HL-60 (cell line): ENCODE results near the gene RPRD1B.

Experiments used
- DNase-seq, 2 experiments: peaks; one replicate each; pipeline ENCODE4 v3.0.0-alpha.2; 2010 to 2020; ENCODE audit warnings: low read depth in 1 of 2, low spot score in 1 of 2
- H3K27ac ChIP-seq: fragments of 250-450 bp; sonication (Bioruptor Pico); replicated peaks from 2 replicates; pipeline ENCODE4 v1.5.1; 2020; ENCODE audit warnings: mild to moderate bottlenecking, moderate library complexity
- H3K27me3 ChIP-seq: fragments of 250-450 bp; sonication (Bioruptor Pico); 2 replicates; pipeline ENCODE4 v1.5.1; 2021; ENCODE audit warnings: mild to moderate bottlenecking, moderate library complexity; ENCODE audit not compliant: insufficient read depth, poor library complexity, severe bottlenecking
- H3K4me3 ChIP-seq: replicated peaks from 2 replicates; pipeline ENCODE4 v1.5.1; 2011; ENCODE audit warnings: mild to moderate bottlenecking, control low read depth, low read length; ENCODE audit not compliant: insufficient read depth
- GABPA ChIP-seq: IDR thresholded peaks from 2 replicates; pipeline ENCODE4 v1.6.1; 2012; ENCODE audit warnings: low read depth
- POLR2AphosphoS5 ChIP-seq: IDR thresholded peaks from 2 replicates; pipeline ENCODE4 v1.6.1; 2012; ENCODE audit warnings: low read depth
- SPI1 ChIP-seq: IDR thresholded peaks from 2 replicates; pipeline ENCODE4 v1.6.1; 2012; ENCODE audit warnings: low read depth, mild to moderate bottlenecking, borderline replicate concordance
- TF ChIP-seq, protein P1 (sequence below): IDR thresholded peaks from one replicate; pipeline ENCODE4 v1.5.1; 2011; ENCODE audit warnings: low read length, control low read depth, inconsistent platforms; ENCODE audit not compliant: insufficient read depth
- TF ChIP-seq, protein P2 (sequence below): IDR thresholded peaks from 2 replicates; pipeline ENCODE4 v1.6.1; 2012; ENCODE audit warnings: low read depth; ENCODE audit not compliant: insufficient replicate concordance

RPRD1B gene

DNA sequence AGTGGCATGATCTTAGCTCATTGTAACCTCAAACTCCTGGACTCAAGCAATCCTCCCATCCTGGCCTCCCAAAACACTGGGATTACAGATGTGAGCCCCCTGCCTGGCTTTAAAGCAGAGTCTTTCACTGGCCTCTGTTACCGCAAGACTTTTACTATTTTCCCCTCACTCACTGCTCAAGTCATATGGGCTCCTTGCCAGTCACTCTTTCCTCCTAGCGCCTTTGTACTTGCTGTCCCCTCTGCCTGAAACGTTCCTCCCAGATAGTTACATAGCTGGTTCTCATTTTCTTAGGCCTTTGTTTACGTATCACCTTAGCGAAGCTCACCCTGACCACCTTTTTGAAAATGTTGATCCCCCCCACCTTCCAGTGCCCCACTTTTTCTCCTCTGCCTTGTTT, 29.3 kb downstream of the RPRD1B start:
- no peak for DNase-seq
- H3K4me3 ChIP-seq, result no peak overlapping the region
- no peak overlapping the region for H3K27ac ChIP-seq
- H3K27me3 ChIP-seq, result no peaks in the 10 kb centered on the region
- TF ChIP-seq GABPA (no peak), SPI1 (no peak), POLR2AphosphoS5 (no peak)
- TF ChIP-seq, protein P1, sequence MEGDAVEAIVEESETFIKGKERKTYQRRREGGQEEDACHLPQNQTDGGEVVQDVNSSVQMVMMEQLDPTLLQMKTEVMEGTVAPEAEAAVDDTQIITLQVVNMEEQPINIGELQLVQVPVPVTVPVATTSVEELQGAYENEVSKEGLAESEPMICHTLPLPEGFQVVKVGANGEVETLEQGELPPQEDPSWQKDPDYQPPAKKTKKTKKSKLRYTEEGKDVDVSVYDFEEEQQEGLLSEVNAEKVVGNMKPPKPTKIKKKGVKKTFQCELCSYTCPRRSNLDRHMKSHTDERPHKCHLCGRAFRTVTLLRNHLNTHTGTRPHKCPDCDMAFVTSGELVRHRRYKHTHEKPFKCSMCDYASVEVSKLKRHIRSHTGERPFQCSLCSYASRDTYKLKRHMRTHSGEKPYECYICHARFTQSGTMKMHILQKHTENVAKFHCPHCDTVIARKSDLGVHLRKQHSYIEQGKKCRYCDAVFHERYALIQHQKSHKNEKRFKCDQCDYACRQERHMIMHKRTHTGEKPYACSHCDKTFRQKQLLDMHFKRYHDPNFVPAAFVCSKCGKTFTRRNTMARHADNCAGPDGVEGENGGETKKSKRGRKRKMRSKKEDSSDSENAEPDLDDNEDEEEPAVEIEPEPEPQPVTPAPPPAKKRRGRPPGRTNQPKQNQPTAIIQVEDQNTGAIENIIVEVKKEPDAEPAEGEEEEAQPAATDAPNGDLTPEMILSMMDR, result no peak
- TF ChIP-seq, protein P2, sequence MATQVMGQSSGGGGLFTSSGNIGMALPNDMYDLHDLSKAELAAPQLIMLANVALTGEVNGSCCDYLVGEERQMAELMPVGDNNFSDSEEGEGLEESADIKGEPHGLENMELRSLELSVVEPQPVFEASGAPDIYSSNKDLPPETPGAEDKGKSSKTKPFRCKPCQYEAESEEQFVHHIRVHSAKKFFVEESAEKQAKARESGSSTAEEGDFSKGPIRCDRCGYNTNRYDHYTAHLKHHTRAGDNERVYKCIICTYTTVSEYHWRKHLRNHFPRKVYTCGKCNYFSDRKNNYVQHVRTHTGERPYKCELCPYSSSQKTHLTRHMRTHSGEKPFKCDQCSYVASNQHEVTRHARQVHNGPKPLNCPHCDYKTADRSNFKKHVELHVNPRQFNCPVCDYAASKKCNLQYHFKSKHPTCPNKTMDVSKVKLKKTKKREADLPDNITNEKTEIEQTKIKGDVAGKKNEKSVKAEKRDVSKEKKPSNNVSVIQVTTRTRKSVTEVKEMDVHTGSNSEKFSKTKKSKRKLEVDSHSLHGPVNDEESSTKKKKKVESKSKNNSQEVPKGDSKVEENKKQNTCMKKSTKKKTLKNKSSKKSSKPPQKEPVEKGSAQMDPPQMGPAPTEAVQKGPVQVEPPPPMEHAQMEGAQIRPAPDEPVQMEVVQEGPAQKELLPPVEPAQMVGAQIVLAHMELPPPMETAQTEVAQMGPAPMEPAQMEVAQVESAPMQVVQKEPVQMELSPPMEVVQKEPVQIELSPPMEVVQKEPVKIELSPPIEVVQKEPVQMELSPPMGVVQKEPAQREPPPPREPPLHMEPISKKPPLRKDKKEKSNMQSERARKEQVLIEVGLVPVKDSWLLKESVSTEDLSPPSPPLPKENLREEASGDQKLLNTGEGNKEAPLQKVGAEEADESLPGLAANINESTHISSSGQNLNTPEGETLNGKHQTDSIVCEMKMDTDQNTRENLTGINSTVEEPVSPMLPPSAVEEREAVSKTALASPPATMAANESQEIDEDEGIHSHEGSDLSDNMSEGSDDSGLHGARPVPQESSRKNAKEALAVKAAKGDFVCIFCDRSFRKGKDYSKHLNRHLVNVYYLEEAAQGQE, result no peak

DNA sequence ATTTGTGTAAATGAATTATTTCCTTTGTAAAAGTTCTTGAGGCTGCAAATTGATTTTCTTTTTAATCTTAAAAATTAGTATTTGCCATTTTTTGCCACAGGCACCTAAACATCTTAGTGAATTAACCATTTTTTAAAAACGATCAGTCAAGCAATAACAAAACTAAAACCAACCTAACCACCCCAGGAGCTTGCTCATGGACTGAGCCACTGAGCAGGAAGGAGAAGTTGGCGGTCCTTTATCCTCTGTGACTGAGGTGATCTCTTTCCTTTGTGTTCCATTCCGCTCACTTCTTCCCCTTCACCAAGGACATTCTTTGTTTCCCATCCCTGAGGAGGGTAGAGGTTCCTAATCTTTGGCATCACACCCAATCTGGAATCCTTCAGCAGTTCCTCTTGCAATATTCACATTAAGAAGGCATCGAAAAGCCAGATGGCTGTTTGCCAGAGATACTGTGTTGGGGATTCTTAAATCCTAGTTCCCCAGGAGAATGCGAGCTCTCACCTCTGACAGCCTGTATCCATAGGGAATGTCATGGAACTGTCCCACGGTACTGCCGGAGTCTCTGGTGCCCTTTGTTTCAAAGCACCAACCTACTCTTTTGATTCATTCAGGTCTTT, 30.5 kb downstream of the RPRD1B start:
- H3K4me3 ChIP-seq, result no peak overlapping the region
- DNase-seq, result no peak
- TF ChIP-seq GABPA, result no peak
- no peak for TF ChIP-seq POLR2AphosphoS5
- TF ChIP-seq, protein P1, result no peak
- TF ChIP-seq, protein P2, result no peak
- TF ChIP-seq SPI1, result no peak
- H3K27me3 ChIP-seq, result no peaks in the 10 kb centered on the region
- H3K27ac ChIP-seq, result no peak overlapping the region

DNA sequence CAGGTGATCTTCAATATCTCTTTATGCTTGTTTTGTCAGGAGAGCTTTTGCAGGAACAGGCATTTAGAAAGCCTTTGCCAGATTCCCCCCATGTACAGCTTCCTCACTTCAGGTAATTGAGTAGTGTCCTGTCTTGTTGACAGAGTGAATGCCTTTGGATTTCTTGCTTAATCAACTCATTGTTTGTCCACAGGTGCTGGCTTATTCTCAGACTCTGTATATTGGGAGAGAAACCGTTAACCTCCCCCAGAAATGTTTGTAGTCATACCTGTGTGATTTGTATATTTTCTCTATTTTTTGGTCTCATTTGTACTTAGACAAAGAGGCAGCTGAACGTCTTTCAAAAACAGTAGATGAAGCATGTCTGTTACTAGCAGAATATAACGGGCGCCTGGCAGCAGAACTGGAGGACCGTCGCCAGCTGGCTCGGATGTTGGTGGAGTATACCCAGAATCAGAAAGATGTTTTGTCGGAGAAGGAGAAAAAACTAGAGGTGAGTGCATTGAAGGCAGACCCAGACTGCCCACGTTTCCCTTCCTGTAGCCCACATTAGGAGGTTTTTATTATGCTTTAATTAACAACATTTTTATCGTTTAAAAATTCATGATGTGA, 32.3 kb downstream of the RPRD1B start:
- no peak overlapping the region for H3K27ac ChIP-seq
- TF ChIP-seq SPI1 (no peak), GABPA (no peak), POLR2AphosphoS5 (no peak)
- TF ChIP-seq, protein P1, result no peak
- TF ChIP-seq, protein P2, result no peak
- H3K4me3 ChIP-seq, result no peak overlapping the region
- no peaks in the 10 kb centered on the region for H3K27me3 ChIP-seq
- no peak for DNase-seq
